ENCODE results near the gene C1orf105.

- TF ChIP-seq CTCF (conservative IDR thresholded peaks at IDR 0.05) (no peak), ZFX (IDR thresholded peaks at IDR 0.05) (no peak)
Measured at GRCh38 chr1:172494166-172494565, 73.7 kb downstream of the C1orf105 start.
